ENCODE results near the gene DUSP10. TPM values are rescaled to one million over a fixed set of nuclear protein-coding genes. Genes with fewer than 3 reads are reported as not detected.

The DUSP10 gene
- total and polyA plus RNA-seq, 2 of the 13 experiments (the other 11 are each of a cell fraction or from before 2014, with no cell fraction given): 2.1 to 4.4 TPM

DNA sequence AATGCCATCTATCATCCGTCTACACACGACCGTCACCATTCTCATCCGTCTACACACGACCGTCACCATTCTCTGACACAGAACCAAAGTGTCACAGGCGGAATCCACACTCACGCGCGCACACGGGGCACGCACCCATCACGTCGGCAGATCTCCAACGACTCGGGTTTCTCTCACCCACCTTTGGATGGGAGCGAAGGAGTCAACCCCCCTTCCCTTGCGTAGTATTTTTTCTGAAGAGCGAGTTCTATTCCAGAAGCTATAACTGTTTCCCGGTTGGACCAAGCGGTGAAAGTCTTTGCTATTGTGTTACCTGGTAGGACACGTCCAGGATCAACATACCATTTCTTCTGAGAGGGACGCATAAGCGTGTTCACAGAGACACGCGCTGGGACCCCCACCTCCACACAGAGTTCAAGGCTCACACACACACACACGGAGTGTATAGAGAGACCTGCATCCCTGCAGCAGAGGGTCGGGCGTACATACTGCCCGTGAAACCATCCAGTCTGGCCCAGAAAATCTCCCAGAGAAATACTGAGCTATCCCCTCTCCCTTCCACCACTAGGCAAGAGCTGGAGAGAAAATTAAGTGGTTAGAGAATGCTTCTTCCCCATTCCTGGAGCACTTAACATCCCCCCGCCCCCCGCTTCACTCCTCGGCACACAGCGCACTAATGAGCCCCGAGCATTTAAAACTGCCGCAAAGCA, 741 bp downstream of the DUSP10 start (continued):
- TF ChIP-seq GFI1 (CRISPR knock-in tag; IDR thresholded peaks at IDR 0.05; ENCODE audit: borderline replicate concordance) (0 out of 2 replicates have a peak, but pooled peaks have one; percentile 17), CHCHD3 (CRISPR knock-in tag; IDR thresholded peaks at IDR 0.05) (no peak), DNMT1 (CRISPR knock-in tag; IDR thresholded peaks at IDR 0.05) (no peak), ZNF451 (CRISPR knock-in tag; IDR thresholded peaks at IDR 0.05) (no peak), PATZ1 (CRISPR knock-in tag; IDR thresholded peaks at IDR 0.05) (0 out of 2 replicates have a peak, but pooled peaks have one; percentile 16), KDM5A (IDR thresholded peaks at IDR 0.05; ENCODE audit: borderline replicate concordance, low read length) (peak; percentile 11; the same call in 1 of the 2 replicates), SSRP1 (CRISPR knock-in tag; IDR thresholded peaks at IDR 0.05) (no peak), ZNF839 (CRISPR knock-in tag; IDR thresholded peaks at IDR 0.05; ENCODE audit: borderline replicate concordance) (no peak), SAP130 (CRISPR knock-in tag; IDR thresholded peaks at IDR 0.05; ENCODE audit: low read depth) (peak; percentile 41; the same call in 1 of the 2 replicates), ZFP90 (CRISPR knock-in tag; IDR thresholded peaks at IDR 0.05; ENCODE audit: borderline replicate concordance) (0 out of 2 replicates have a peak, but pooled peaks have one; percentile 34), HMGA1 (CRISPR knock-in tag; conservative IDR thresholded peaks at IDR 0.05) (no peak), SNAI1 (CRISPR knock-in tag; IDR thresholded peaks at IDR 0.05; ENCODE audit: borderline replicate concordance) (peak; percentile 81; the same call in 1 of the 2 replicates), AGO1 (IDR thresholded peaks at IDR 0.05; ENCODE audit: low read depth, low read length, poor library complexity, severe bottlenecking) (peak; percentile 88), ZEB1 (IDR thresholded peaks at IDR 0.05; ENCODE audit: insufficient replicate concordance, low read depth) (peak; percentile 38), KDM1A (CRISPR knock-in tag; IDR thresholded peaks at IDR 0.05) (no peak), ZNF703 (CRISPR knock-in tag; IDR thresholded peaks at IDR 0.05; ENCODE audit: borderline replicate concordance) (0 out of 2 replicates have a peak, but pooled peaks have one; percentile 56), SP5 (CRISPR knock-in tag; IDR thresholded peaks at IDR 0.05; ENCODE audit: borderline replicate concordance, low read depth) (no peak), NRL (CRISPR knock-in tag; IDR thresholded peaks at IDR 0.05; ENCODE audit: borderline replicate concordance) (no peak), ZFY (CRISPR knock-in tag; IDR thresholded peaks at IDR 0.05) (no peak), ZNF83 (CRISPR knock-in tag; IDR thresholded peaks at IDR 0.05; ENCODE audit: borderline replicate concordance) (no peak), HNRNPLL (IDR thresholded peaks at IDR 0.05; ENCODE audit: low read depth, low read length, poor library complexity, severe bottlenecking) (no peak), RAD51 (IDR thresholded peaks at IDR 0.05; ENCODE audit: borderline replicate concordance) (no peak), MBD4 (IDR thresholded peaks at IDR 0.05; ENCODE audit: borderline replicate concordance, low read length) (0 out of 2 replicates have a peak, but pooled peaks have one; percentile 61)
- TF ChIP-seq, protein P1, sequence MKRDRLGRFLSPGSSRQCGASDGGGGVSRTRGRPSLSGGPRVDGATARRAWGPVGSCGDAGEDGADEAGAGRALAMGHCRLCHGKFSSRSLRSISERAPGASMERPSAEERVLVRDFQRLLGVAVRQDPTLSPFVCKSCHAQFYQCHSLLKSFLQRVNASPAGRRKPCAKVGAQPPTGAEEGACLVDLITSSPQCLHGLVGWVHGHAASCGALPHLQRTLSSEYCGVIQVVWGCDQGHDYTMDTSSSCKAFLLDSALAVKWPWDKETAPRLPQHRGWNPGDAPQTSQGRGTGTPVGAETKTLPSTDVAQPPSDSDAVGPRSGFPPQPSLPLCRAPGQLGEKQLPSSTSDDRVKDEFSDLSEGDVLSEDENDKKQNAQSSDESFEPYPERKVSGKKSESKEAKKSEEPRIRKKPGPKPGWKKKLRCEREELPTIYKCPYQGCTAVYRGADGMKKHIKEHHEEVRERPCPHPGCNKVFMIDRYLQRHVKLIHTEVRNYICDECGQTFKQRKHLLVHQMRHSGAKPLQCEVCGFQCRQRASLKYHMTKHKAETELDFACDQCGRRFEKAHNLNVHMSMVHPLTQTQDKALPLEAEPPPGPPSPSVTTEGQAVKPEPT (CRISPR knock-in tag; IDR thresholded peaks at IDR 0.05; ENCODE audit: low read depth): no peak
- TF ChIP-seq, protein P2, sequence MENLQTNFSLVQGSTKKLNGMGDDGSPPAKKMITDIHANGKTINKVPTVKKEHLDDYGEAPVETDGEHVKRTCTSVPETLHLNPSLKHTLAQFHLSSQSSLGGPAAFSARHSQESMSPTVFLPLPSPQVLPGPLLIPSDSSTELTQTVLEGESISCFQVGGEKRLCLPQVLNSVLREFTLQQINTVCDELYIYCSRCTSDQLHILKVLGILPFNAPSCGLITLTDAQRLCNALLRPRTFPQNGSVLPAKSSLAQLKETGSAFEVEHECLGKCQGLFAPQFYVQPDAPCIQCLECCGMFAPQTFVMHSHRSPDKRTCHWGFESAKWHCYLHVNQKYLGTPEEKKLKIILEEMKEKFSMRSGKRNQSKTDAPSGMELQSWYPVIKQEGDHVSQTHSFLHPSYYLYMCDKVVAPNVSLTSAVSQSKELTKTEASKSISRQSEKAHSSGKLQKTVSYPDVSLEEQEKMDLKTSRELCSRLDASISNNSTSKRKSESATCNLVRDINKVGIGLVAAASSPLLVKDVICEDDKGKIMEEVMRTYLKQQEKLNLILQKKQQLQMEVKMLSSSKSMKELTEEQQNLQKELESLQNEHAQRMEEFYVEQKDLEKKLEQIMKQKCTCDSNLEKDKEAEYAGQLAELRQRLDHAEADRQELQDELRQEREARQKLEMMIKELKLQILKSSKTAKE (CRISPR knock-in tag; IDR thresholded peaks at IDR 0.05; ENCODE audit: borderline replicate concordance): no peak
